IMR-90 (cell line): Measurements from ENCODE around the gene MTMR2. TPM values are rescaled to one million over a fixed set of nuclear protein-coding genes. Genes with fewer than 3 reads are reported as not detected.

Experiments used
- ATAC-seq: fragments of 200-7000 bp; cut with Tn5 transposase; 2 replicates; pipeline ENCODE4 v1.9.1; 2020; ENCODE audit warnings: low read depth, mild to moderate bottlenecking, moderate library complexity
- BruUV-seq: library from RNA; stranded (reverse); fragments of 400-500 nt; replicated peaks from 2 replicates; lab custom pipeline; 2021; lab: Mats Ljungman, UMichigan
- CTCF ChIA-PET: fragments of 300-600 bp; formaldehyde crosslinking; extraction: SDS; loops from one replicate; lab custom pipeline; 2021; ENCODE audit warnings: antibody characterized with exemption; lab: Yijun Ruan, JAX
- POLR2A ChIA-PET: fragments of 300-600 bp; sonication (Branson Sonifier 250); formaldehyde crosslinking; loops from one replicate; lab custom pipeline; 2022; ENCODE audit warnings: antibody characterized with exemption; ENCODE audit not compliant: unreplicated experiment; lab: Charles Lee
- DNase-seq: peaks from one replicate; pipeline ENCODE4 v3.0.0; 2013
- H2AFZ ChIP-seq: replicated peaks from 2 replicates; pipeline ENCODE3; 2013; ENCODE audit warnings: low read length, mild to moderate bottlenecking; ENCODE audit not compliant: poor library complexity
- H2AK5ac ChIP-seq: 2 replicates; pipeline ENCODE4 v1.6.1; 2013; ENCODE audit warnings: low read depth, low read length, inconsistent platforms
- H2AK9ac ChIP-seq: replicated peaks from 2 replicates; pipeline ENCODE3; 2013; ENCODE audit warnings: mild to moderate bottlenecking, low read depth, low read length, moderate library complexity; ENCODE audit not compliant: poor library complexity
- H2BK120ac ChIP-seq: 2 replicates; pipeline ENCODE4 v1.6.1; 2013; ENCODE audit warnings: low read depth, low read length, inconsistent platforms
- H2BK15ac ChIP-seq: 3 replicates; pipeline ENCODE4 v1.6.1; 2013; ENCODE audit warnings: low read depth, low read length, inconsistent platforms
- H2BK20ac ChIP-seq: 2 replicates; pipeline ENCODE4 v1.6.1; 2013; ENCODE audit warnings: low read depth, mild to moderate bottlenecking, inconsistent platforms, low read length, moderate library complexity
- H2BK5ac ChIP-seq: 2 replicates; pipeline ENCODE4 v1.6.1; 2013; ENCODE audit warnings: mild to moderate bottlenecking, low read depth, low read length, inconsistent platforms; ENCODE audit not compliant: poor library complexity, severe bottlenecking
- H3K14ac ChIP-seq: replicated peaks from 2 replicates; pipeline ENCODE4 v1.6.1; 2013; ENCODE audit warnings: low read depth, low read length, inconsistent platforms
- H3K18ac ChIP-seq: 2 replicates; pipeline ENCODE4 v1.6.1; 2013; ENCODE audit warnings: low read depth, low read length, control low read depth
- H3K23ac ChIP-seq: 2 replicates; pipeline ENCODE4 v1.6.1; 2013; ENCODE audit warnings: low read depth, low read length, inconsistent platforms
- H3K27ac ChIP-seq: 2 replicates; pipeline ENCODE4 v1.5.1; 2013; ENCODE audit warnings: mild to moderate bottlenecking, control low read depth, low read length; ENCODE audit not compliant: insufficient read depth
- H3K27me3 ChIP-seq: 2 replicates; pipeline ENCODE4 v1.6.1; 2013; ENCODE audit warnings: low read length; ENCODE audit not compliant: control insufficient read depth, insufficient read depth
- H3K36me3 ChIP-seq: 2 replicates; pipeline ENCODE4 v1.6.1; 2013; ENCODE audit warnings: low read length, mixed read lengths; ENCODE audit not compliant: control insufficient read depth, insufficient read depth
- H3K4ac ChIP-seq: 2 replicates; pipeline ENCODE4 v1.6.1; 2013; ENCODE audit warnings: low read depth, low read length, inconsistent platforms
- H3K4me1 ChIP-seq: 2 replicates; pipeline ENCODE4 v1.6.1; 2013; ENCODE audit warnings: low read length, mixed read lengths; ENCODE audit not compliant: control insufficient read depth, insufficient read depth
- H3K4me2 ChIP-seq: 2 replicates; pipeline ENCODE4 v1.6.1; 2013; ENCODE audit warnings: low read depth, mild to moderate bottlenecking, control low read depth, low read length, moderate library complexity
- H3K4me3 ChIP-seq: 2 replicates; pipeline ENCODE4 v1.5.1; 2013; ENCODE audit warnings: low read depth, mild to moderate bottlenecking, control low read depth, low read length, moderate library complexity; ENCODE audit not compliant: insufficient read depth
- H3K56ac ChIP-seq: 2 replicates; pipeline ENCODE4 v1.6.1; 2013; ENCODE audit warnings: low read length, inconsistent platforms; ENCODE audit not compliant: insufficient read depth; ENCODE audit errors: extremely low read depth
- H3K79me1 ChIP-seq, 2 experiments: 2 replicates each; pipeline ENCODE4 v1.6.1; 2013; ENCODE audit warnings: low read length in 2 of 2, inconsistent platforms in 1 of 2, low read depth in 1 of 2
- H3K9ac ChIP-seq: 2 replicates; pipeline ENCODE4 v1.6.1; 2013; ENCODE audit warnings: low read depth, low read length, control low read depth
- H3K9me1 ChIP-seq: 2 replicates; pipeline ENCODE4 v1.6.1; 2013; ENCODE audit warnings: low read length, inconsistent platforms; ENCODE audit not compliant: insufficient read depth
- H3K9me3 ChIP-seq: 2 replicates; pipeline ENCODE4 v1.6.1; 2013; ENCODE audit warnings: low read length; ENCODE audit not compliant: control insufficient read depth, insufficient read depth
- H4K20me1 ChIP-seq: 2 replicates; pipeline ENCODE4 v1.6.1; 2013; ENCODE audit warnings: low read length, inconsistent platforms; ENCODE audit not compliant: insufficient read depth
- H4K5ac ChIP-seq: 2 replicates; pipeline ENCODE4 v1.6.1; 2013; ENCODE audit warnings: mild to moderate bottlenecking, low read depth, low read length, control low read depth
- H4K8ac ChIP-seq, 2 experiments: 2 replicates each; pipeline ENCODE4 v1.6.1; 2013; ENCODE audit warnings: low read depth in 2 of 2, low read length in 2 of 2, control low read depth in 1 of 2, inconsistent platforms in 1 of 2
- H4K91ac ChIP-seq: 2 replicates; pipeline ENCODE4 v1.6.1; 2013; ENCODE audit warnings: low read depth, low read length, inconsistent platforms; ENCODE audit not compliant: insufficient read depth
- BHLHE40 ChIP-seq: fragments of 150-350 bp; IDR thresholded peaks from 2 replicates; pipeline ENCODE4 v1.6.1; 2016; ENCODE audit warnings: mild to moderate bottlenecking, low read depth, low read length
- CEBPB ChIP-seq: IDR thresholded peaks from 2 replicates; pipeline ENCODE4 v1.6.1; 2012; ENCODE audit warnings: low read depth, low read length, improper control_type of control experiment
- CHD1 ChIP-seq: IDR thresholded peaks from 2 replicates; pipeline ENCODE4 v1.6.1; 2012; ENCODE audit warnings: low read depth, low read length, improper control_type of control experiment
- CTCF ChIP-seq: conservative IDR thresholded peaks from 2 replicates; pipeline ENCODE4 v1.5.1; 2012; ENCODE audit warnings: mild to moderate bottlenecking, low read depth, low read length, improper control_type of control experiment
- ELK1 ChIP-seq: fragments of 150-350 bp; IDR thresholded peaks from 2 replicates; pipeline ENCODE4 v1.6.1; 2016; ENCODE audit warnings: low read depth, mild to moderate bottlenecking, low read length, moderate library complexity, borderline replicate concordance
- FOS ChIP-seq: fragments of 150-350 bp; IDR thresholded peaks from 2 replicates; pipeline ENCODE4 v1.6.1; 2016; ENCODE audit warnings: low read depth, low read length
- MAFK ChIP-seq: IDR thresholded peaks from 2 replicates; pipeline ENCODE4 v1.6.1; 2012; ENCODE audit warnings: low read depth, low read length, improper control_type of control experiment
- MAZ ChIP-seq: IDR thresholded peaks from 2 replicates; pipeline ENCODE4 v1.6.1; 2012; ENCODE audit warnings: low read depth, mild to moderate bottlenecking, low read length, improper control_type of control experiment, moderate library complexity, borderline replicate concordance
- MXI1 ChIP-seq: IDR thresholded peaks from 2 replicates; pipeline ENCODE4 v1.6.1; 2012; ENCODE audit warnings: low read depth, mild to moderate bottlenecking, low read length, moderate library complexity, borderline replicate concordance
- NFE2L2 ChIP-seq: fragments of 150-350 bp; IDR thresholded peaks from 2 replicates; pipeline ENCODE4 v1.6.1; 2016; ENCODE audit warnings: low read depth, mild to moderate bottlenecking, low read length
- POLR2A ChIP-seq: IDR thresholded peaks from 2 replicates; pipeline ENCODE4 v1.6.1; 2012; ENCODE audit warnings: mild to moderate bottlenecking, low read depth, low read length
- RAD21 ChIP-seq: IDR thresholded peaks from 2 replicates; pipeline ENCODE4 v1.6.1; 2012; ENCODE audit warnings: low read length, improper control_type of control experiment
- RCOR1 ChIP-seq: IDR thresholded peaks from 2 replicates; pipeline ENCODE4 v1.6.1; 2012; ENCODE audit warnings: mild to moderate bottlenecking, low read length, improper control_type of control experiment; ENCODE audit not compliant: insufficient replicate concordance
- RFX5 ChIP-seq: IDR thresholded peaks from 2 replicates; pipeline ENCODE4 v1.8.0; 2012; ENCODE audit warnings: low read depth, mild to moderate bottlenecking, low read length, moderate library complexity
- SMC3 ChIP-seq: fragments of 150-350 bp; IDR thresholded peaks from 2 replicates; pipeline ENCODE4 v1.6.1; 2016; ENCODE audit warnings: low read depth, mild to moderate bottlenecking, antibody characterized with exemption, low read length, moderate library complexity
- WGBS, 2 experiments: methylation state at CpG; one replicate each; pipeline versions ENCODE4 v1.1.5 to v1.1.7; 2013; ENCODE audit warnings: missing lambda C conversion rate in 2 of 2; ENCODE audit not compliant: insufficient read length in 1 of 2; ENCODE audit errors: extremely low coverage in 2 of 2; 5-methylcytosine and 5-hydroxymethylcytosine counted together
- dilution Hi-C: fragments of 300-500 bp; cut with HindIII; formaldehyde crosslinking; loops from one replicate; pipeline ENCODE4 v1.14.3; 2018; ENCODE audit warnings: low sequenced_read_pairs; ENCODE audit not compliant: unreplicated experiment
- in situ Hi-C: fragments of 300-500 bp; cut with MboI; formaldehyde crosslinking; loops from 3 replicates; pipeline ENCODE4 v1.14.3; 2019; ENCODE audit warnings: low sequenced_read_pairs, inconsistent platforms, mixed read lengths
- intact Hi-C: fragments of 100-400 bp; cut with micrococcal nuclease; formaldehyde crosslinking; loops from 2 replicates; pipeline ENCODE4 v1.10.0; 2022
- polyA plus RNA-seq, 3 experiments: library from polyadenylated mRNA; depleted of rRNA; stranded (reverse); fragments of >200 nt; gene quantifications; 2 replicates each; pipeline ENCODE4 v1.2.3, GENCODE V29; 2012; ENCODE audit warnings: low replicate concordance in 1 of 3
- total RNA-seq: library from RNA; depleted of rRNA; stranded (reverse); fragments of >200 nt; gene quantifications from 2 replicates; pipeline ENCODE4 v1.2.3, GENCODE V29; 2012
- TF ChIP-seq, protein P1 (sequence below): fragments of 150-350 bp; IDR thresholded peaks from 2 replicates; pipeline ENCODE4 v1.6.1; 2017; ENCODE audit warnings: mild to moderate bottlenecking, antibody characterized with exemption, low read length, low read depth

Gene MTMR2
- total and polyA plus RNA-seq, 2 of the 4 experiments (the other 2 are of a cell fraction) = 16.6 to 30.6 TPM

- TF ChIP-seq CEBPB (no peak), POLR2A (no peak), BHLHE40 (no peak), RAD21 (no peak), FOS (no peak), ELK1 (no peak), MAZ (no peak), MXI1 (no peak), RFX5 (no peak), SMC3 (no peak), CTCF (no peak), RCOR1 (no peak), MAFK (no peak), CHD1 (no peak), NFE2L2 (no peak)
- TF ChIP-seq, protein P1, sequence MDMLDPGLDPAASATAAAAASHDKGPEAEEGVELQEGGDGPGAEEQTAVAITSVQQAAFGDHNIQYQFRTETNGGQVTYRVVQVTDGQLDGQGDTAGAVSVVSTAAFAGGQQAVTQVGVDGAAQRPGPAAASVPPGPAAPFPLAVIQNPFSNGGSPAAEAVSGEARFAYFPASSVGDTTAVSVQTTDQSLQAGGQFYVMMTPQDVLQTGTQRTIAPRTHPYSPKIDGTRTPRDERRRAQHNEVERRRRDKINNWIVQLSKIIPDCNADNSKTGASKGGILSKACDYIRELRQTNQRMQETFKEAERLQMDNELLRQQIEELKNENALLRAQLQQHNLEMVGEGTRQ = no peak
- ChIA-PET POLR2A (no interaction called here), CTCF (no interaction called here)
- Histone ChIP-seq H3K36me3 (peaks cover 3% of the 10 kb centered on the region), H3K4ac (no peak overlapping the region), H3K9me3 (no peaks in the 10 kb centered on the region), H3K27ac (no peak overlapping the region), H2AK9ac (no peak overlapping the region), H3K23ac (no peak overlapping the region; the same call in 1 of the 2 replicates), H4K20me1 (peaks cover 3% of the 10 kb centered on the region; the same call in 1 of the 2 replicates), H3K4me2 (no peak overlapping the region), H2BK120ac (no peak overlapping the region), H3K27me3 (no peaks in the 10 kb centered on the region), H4K5ac (no peak overlapping the region), H2BK15ac (no peak overlapping the region), H3K9ac (no peak overlapping the region), H3K79me1 (peaks cover 12 to 39% of the 10 kb centered on the region in 2 experiments; a peak in 3 of 4 replicates), H3K18ac (no peak overlapping the region), H3K14ac (no peak overlapping the region), H4K91ac (no peak overlapping the region), H3K4me1 (no peaks in the 10 kb centered on the region; the same call in 1 of the 2 replicates), H3K4me3 (no peak overlapping the region), H3K9me1 (peaks cover 8% of the 10 kb centered on the region), H3K56ac (no peak overlapping the region), H2AK5ac (no peak overlapping the region), H2BK20ac (no peak overlapping the region), H4K8ac (no peak overlapping the region), H2BK5ac (no peak overlapping the region), H2AFZ (no peak overlapping the region)
- dilution Hi-C loops (no loop called here), in situ Hi-C loops (no loop called here), intact Hi-C loops (no loop called here)
- ATAC-seq (no peak), DNase-seq (peak; percentile 18)
- no TSS peak for BruUV-seq
- WGBS, 2 experiments = no CpG with 5 or more reads among the region's 1 CpG
Observed at GRCh38 chr11:95886462-95886861, 37.4 kb downstream of the MTMR2 start.
